HG03175 (cell line): Measurements from ENCODE around the gene DHRS9.

Experiments
- ATAC-seq: cut with Tn5 transposase; IDR thresholded peaks from one replicate; pipeline ENCODE4 v1.9.1; 2021; ENCODE audit warnings: mild to moderate bottlenecking, moderate library complexity; ENCODE audit not compliant: unreplicated experiment

DHRS9 gene

GRCh38 chr2:169093535-169093934, 24.2 kb downstream of the DHRS9 start:
- no peak for ATAC-seq

- no peak for ATAC-seq
Observed at GRCh38 chr2:169094676-169095075, 25.3 kb downstream of the DHRS9 start.

GRCh38 chr2:169095621-169096105, 26.3 kb downstream of the DHRS9 start:
- ATAC-seq: no peak

GRCh38 chr2:169104848-169105247, 35.5 kb downstream of the DHRS9 start:
- no peak for ATAC-seq

- ATAC-seq: no peak
Observed at GRCh38 chr2:169105476-169105875, 36.1 kb downstream of the DHRS9 start.

GRCh38 chr2:169106134-169106533, 36.8 kb downstream of the DHRS9 start:
- ATAC-seq: no peak

GRCh38 chr2:169106563-169107545, 37.5 kb downstream of the DHRS9 start:
- ATAC-seq: no peak

GRCh38 chr2:169107645-169108044, 38.3 kb downstream of the DHRS9 start:
- ATAC-seq: peak; percentile 88

- no peak for ATAC-seq
Observed at GRCh38 chr2:169108099-169108884, 38.9 kb downstream of the DHRS9 start.

GRCh38 chr2:169109502-169110409, 40.4 kb downstream of the DHRS9 start:
- ATAC-seq: peak; percentile 55

- no peak for ATAC-seq
Observed at GRCh38 chr2:169110419-169110818, 41.1 kb downstream of the DHRS9 start.

- no peak for ATAC-seq
Observed at GRCh38 chr2:169110916-169111315, 41.6 kb downstream of the DHRS9 start.

- no peak for ATAC-seq
Observed at GRCh38 chr2:169112841-169113240, 43.5 kb downstream of the DHRS9 start.

- ATAC-seq: no peak
Observed at GRCh38 chr2:169114056-169114455, 44.7 kb downstream of the DHRS9 start.

- no peak for ATAC-seq
Observed at GRCh38 chr2:169116327-169116726, 47.0 kb downstream of the DHRS9 start.

GRCh38 chr2:169116993-169117392, 47.6 kb downstream of the DHRS9 start:
- ATAC-seq: no peak

GRCh38 chr2:169118060-169118459, 48.7 kb downstream of the DHRS9 start:
- ATAC-seq: no peak

GRCh38 chr2:169119123-169119760, 49.9 kb downstream of the DHRS9 start:
- no peak for ATAC-seq

- ATAC-seq: no peak
Observed at GRCh38 chr2:169119851-169120250, 50.5 kb downstream of the DHRS9 start.

- ATAC-seq: no peak
Observed at GRCh38 chr2:169129703-169130243, 60.4 kb downstream of the DHRS9 start.
